Body of pancreas (tissue), 4 donors: ENCODE data around the gene IQSEC2. TPM values are rescaled to one million over a fixed set of nuclear protein-coding genes. Genes with fewer than 3 reads are reported as not detected.

Source experiments
- ATAC-seq: fragments of 150-250 bp; one replicate; pipeline ENCODE4 v1.9.1; 2016
- DNase-seq, 4 donors: peaks; one replicate each; pipeline ENCODE4 v3.0.0-alpha.2; 2019
- H3K27ac ChIP-seq, 4 donors: fragments of 200-600 bp; sonication (generic); 1 replicate in 3 of 4; 2 replicates in 1 of 4; pipeline versions ENCODE4 v1.5.1 to v1.6.1; 2016 to 2019; ENCODE audit warnings: mild to moderate bottlenecking in 1 of 4, mixed read lengths in 1 of 4, moderate library complexity in 1 of 4
- H3K27me3 ChIP-seq, 2 donors: fragments of 200-600 bp; sonication (generic); one replicate each; pipeline ENCODE4 v1.6.0; 2016; ENCODE audit warnings: mild to moderate bottlenecking in 1 of 2
- H3K36me3 ChIP-seq, 2 donors: fragments of 200-600 bp; sonication (generic); replicated peaks in 1 of 2; 2 replicates each; pipeline ENCODE4 v1.5.1; 2016; ENCODE audit warnings: low read depth in 2 of 2; ENCODE audit not compliant: insufficient read depth in 1 of 2
- H3K4me1 ChIP-seq: fragments of 200-600 bp; sonication (generic); one replicate; pipeline ENCODE4 v1.6.0; 2016
- H3K4me3 ChIP-seq, 2 donors: fragments of 200-600 bp; sonication (generic); 1 replicate in 1 of 2; 2 replicates in 1 of 2; pipeline ENCODE4 v1.5.1; 2016 to 2019
- H3K9me3 ChIP-seq, 3 donors: fragments of 200-600 bp; sonication (generic); 1 replicate in 2 of 3; 2 replicates in 1 of 3; pipeline ENCODE4 v1.5.1; 2016
- POLR2A ChIP-seq, 3 donors: fragments of 450-650 bp; IDR thresholded peaks; one replicate each; pipeline ENCODE4 v1.6.1; 2016; ENCODE audit warnings: antibody characterized with exemption in 3 of 3, mild to moderate bottlenecking in 2 of 3
- WGBS, 2 donors: methylation state at CpG; one replicate each; pipeline ENCODE4 v1.1.5; 2017; 5-methylcytosine and 5-hydroxymethylcytosine counted together
- intact Hi-C: fragments of 100-400 bp; cut with DNase I; formaldehyde crosslinking; loops from one replicate; pipeline ENCODE4 v1.15.1; 2023
- total RNA-seq, 2 donors: library from RNA; depleted of rRNA; stranded (reverse); fragments of >200 nt; gene quantifications; one replicate each; pipeline ENCODE4 v1.1.0, GENCODE V29; 2016
- TF ChIP-seq, protein P1 (sequence below), 7 experiments: fragments of 450-650 bp in 4 of 7; fragments of 200-600 bp in 3 of 7; sonication (generic) in 3 of 7; IDR thresholded peaks; one replicate each; pipeline ENCODE4 v1.5.1; 2016 to 2019; ENCODE audit warnings: antibody characterized with exemption in 7 of 7

IQSEC2 gene
- total RNA-seq, 2 donors from 2014 or later: 12.7 to 30.3 TPM

DNA sequence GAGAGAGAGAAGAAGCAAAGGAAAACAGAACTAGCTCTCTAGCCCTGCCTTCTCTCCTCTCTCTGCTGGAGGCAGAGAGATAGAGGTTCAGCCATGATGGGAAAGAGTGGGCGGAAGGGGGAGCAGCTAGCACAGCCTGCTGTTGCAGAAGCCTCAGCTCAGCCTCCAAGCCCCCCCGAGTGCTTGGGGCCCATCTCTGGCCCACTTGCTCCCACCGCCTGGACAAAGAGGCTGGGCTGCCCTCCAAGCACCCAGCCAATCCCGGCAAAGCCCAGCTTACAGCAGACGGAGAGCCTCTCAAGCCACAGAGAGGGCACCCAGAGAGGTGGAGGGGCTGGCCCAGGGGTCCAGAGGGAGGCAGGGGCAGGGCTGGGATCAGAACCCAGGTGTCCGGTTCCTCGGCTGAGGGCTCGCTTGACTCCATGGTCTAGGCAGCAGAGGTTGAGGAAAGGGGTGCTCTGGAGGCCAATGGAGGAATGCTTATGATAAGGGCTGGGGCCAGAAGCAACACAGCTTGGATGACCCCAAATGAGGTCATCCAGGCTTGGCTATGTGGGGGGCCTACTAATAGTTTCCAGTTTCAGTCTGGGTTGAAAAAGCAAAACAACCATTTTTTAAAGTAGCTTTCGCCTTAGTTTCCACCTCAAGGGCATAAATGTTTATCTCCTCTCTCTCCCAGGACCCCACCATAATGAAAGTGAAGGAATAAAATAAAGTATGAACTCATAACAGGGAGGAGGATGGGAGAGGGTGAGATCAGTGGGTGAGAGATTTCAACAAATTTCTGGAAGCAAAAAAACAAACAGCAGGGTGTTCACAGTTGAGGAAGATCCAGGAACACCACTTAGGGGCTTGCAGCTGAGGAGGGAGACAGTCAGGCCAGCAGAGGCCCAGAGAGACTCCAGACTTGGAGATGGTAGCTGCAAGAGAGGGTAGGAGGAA lies 24.9 kb upstream of the IQSEC2 start:
- DNase-seq: no peak
- Histone ChIP-seq H3K27me3 (no peaks in the 10 kb centered on the region), H3K9me3 (no peaks in the 10 kb centered on the region), H3K27ac (no peak overlapping the region), H3K36me3 (no peaks in the 10 kb centered on the region), H3K4me1 (no peaks in the 10 kb centered on the region), H3K4me3 (no peak overlapping the region)
- TF ChIP-seq, protein P1, sequence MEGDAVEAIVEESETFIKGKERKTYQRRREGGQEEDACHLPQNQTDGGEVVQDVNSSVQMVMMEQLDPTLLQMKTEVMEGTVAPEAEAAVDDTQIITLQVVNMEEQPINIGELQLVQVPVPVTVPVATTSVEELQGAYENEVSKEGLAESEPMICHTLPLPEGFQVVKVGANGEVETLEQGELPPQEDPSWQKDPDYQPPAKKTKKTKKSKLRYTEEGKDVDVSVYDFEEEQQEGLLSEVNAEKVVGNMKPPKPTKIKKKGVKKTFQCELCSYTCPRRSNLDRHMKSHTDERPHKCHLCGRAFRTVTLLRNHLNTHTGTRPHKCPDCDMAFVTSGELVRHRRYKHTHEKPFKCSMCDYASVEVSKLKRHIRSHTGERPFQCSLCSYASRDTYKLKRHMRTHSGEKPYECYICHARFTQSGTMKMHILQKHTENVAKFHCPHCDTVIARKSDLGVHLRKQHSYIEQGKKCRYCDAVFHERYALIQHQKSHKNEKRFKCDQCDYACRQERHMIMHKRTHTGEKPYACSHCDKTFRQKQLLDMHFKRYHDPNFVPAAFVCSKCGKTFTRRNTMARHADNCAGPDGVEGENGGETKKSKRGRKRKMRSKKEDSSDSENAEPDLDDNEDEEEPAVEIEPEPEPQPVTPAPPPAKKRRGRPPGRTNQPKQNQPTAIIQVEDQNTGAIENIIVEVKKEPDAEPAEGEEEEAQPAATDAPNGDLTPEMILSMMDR (IDR thresholded peaks at IDR 0.05): no peak
- no peak for TF ChIP-seq POLR2A (IDR thresholded peaks at IDR 0.05)
- 58 to 79% methylated on average over 4 to 7 of the region's 9 CpGs for WGBS, 2 donors
- intact Hi-C loops: no loop called here
- no peak for ATAC-seq

DNA sequence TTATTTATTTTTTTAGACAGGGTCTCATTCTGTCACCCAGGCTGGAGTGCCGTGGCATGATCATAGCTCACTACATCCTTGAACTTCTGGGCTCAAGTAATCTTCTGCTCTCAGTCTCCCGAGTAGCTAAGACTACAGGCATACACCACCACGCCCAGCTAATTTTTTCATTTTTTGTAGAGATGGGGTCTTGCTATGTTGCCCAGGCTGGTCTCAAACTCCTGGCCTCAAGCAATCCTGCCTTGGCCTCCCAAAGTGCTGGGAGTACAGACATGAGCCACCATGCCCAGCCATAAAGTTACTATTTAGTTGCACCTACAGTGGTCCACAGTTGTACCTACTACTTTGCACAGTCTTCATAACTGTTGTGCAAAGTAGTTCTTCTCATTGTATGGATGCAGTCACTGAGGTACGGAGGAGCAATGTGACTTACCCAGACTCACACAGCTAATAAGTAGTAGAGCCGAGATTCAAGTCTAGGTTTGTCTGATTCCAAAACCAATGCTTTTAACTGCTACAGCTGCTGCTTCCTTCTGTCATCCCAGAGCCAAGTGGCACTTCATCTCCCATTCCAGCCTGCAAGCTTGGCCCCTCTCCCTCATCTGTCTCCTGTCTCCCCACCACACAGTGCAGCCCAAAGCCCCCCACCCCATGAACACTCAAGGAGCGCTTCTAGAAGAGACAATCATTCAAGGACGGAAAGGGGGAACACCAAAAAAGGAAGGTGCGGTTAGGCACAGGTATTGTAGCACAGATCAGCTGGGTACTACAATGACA lies 24.0 kb upstream of the IQSEC2 start:
- Histone ChIP-seq H3K4me1 (no peaks in the 10 kb centered on the region), H3K36me3 (no peaks in the 10 kb centered on the region), H3K4me3 (no peak overlapping the region), H3K27ac (no peak overlapping the region), H3K27me3 (no peaks in the 10 kb centered on the region), H3K9me3 (no peaks in the 10 kb centered on the region)
- no peak for ATAC-seq
- 93 to 94% methylated on average over 5 to 8 of the region's 8 CpGs for whole genome bisulfite sequencing, 2 donors
- no peak for DNase-seq
- TF ChIP-seq, protein P1 (IDR thresholded peaks at IDR 0.05): no peak
- TF ChIP-seq POLR2A (IDR thresholded peaks at IDR 0.05): no peak
- intact Hi-C loops: no loop called here

DNA sequence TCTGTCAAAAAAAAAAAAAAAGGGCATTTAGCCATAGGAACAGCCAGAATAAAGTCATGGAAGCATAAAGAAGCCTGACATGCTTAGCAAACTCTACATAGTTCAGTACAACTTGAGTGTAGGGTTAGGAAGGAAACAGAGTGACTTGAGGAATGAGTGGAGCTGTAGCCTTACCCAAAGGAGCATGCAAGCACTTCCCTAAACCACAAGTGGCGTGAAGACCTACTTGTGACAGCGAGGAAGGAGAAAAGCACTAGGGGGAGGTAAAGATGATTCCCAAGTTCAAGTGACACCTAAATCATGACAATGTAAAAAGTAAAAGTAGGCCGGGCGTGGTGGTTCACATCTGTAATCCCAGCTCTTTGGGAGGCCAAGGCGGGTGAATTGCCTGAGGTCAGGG lies 21.8 kb upstream of the IQSEC2 start:
- H3K27ac ChIP-seq: no peak overlapping the region
- no peak overlapping the region for H3K4me3 ChIP-seq
- H3K4me1 ChIP-seq: no peaks in the 10 kb centered on the region
- no peak for TF ChIP-seq POLR2A (IDR thresholded peaks at IDR 0.05)
- TF ChIP-seq, protein P1 (IDR thresholded peaks at IDR 0.05): no peak
- ATAC-seq (no peak), DNase-seq (no peak)
- 96% methylated on average over 4 to 5 of the region's 5 CpGs for WGBS, 2 donors
- intact Hi-C loops: no loop called here
- H3K27me3 ChIP-seq: no peaks in the 10 kb centered on the region
- H3K9me3 ChIP-seq: no peaks in the 10 kb centered on the region
- H3K36me3 ChIP-seq: no peaks in the 10 kb centered on the region

DNA sequence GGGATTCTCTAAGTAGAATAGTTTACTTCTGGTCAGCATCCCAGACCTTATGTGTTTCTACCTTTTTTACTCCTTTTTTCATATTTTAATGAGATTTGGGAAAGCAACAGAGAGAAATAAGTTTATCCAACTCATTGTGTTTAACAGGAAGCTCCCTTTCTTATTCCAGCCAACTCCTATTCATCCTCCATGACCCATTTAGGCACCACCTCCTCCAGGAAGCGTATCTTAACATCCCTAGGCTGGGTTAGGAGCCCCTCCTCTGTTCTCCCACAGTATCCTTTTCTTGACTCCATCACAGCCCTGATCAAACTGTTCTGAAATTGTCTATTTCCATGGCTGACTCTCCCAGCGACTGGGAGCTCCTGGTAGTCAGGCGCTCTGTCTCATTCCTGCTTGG lies 18.8 kb upstream of the IQSEC2 start:
- intact Hi-C loops: no loop called here
- Histone ChIP-seq H3K36me3 (no peaks in the 10 kb centered on the region), H3K27me3 (no peaks in the 10 kb centered on the region), H3K27ac (no peak overlapping the region), H3K4me3 (no peak overlapping the region), H3K9me3 (no peaks in the 10 kb centered on the region), H3K4me1 (no peaks in the 10 kb centered on the region)
- no peak for ATAC-seq
- TF ChIP-seq POLR2A (IDR thresholded peaks at IDR 0.05): no peak
- TF ChIP-seq, protein P1 (IDR thresholded peaks at IDR 0.05): no peak
- no peak for DNase-seq
- WGBS, 2 donors: 96 to 98% methylated on average over 3 of the region's 3 CpGs
